ENCODE measurements around the gene MLC1.

GRCh38 chr22:50082197-50082715, 3.0 kb downstream of the MLC1 start:
- TF ChIP-seq, protein P1, sequence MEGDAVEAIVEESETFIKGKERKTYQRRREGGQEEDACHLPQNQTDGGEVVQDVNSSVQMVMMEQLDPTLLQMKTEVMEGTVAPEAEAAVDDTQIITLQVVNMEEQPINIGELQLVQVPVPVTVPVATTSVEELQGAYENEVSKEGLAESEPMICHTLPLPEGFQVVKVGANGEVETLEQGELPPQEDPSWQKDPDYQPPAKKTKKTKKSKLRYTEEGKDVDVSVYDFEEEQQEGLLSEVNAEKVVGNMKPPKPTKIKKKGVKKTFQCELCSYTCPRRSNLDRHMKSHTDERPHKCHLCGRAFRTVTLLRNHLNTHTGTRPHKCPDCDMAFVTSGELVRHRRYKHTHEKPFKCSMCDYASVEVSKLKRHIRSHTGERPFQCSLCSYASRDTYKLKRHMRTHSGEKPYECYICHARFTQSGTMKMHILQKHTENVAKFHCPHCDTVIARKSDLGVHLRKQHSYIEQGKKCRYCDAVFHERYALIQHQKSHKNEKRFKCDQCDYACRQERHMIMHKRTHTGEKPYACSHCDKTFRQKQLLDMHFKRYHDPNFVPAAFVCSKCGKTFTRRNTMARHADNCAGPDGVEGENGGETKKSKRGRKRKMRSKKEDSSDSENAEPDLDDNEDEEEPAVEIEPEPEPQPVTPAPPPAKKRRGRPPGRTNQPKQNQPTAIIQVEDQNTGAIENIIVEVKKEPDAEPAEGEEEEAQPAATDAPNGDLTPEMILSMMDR (conservative IDR thresholded peaks at IDR 0.05; ENCODE audit: low read length): no peak
- no peak for TF ChIP-seq EZH2phosphoT487 (IDR thresholded peaks at IDR 0.05; ENCODE audit: borderline replicate concordance)
